Endodermal cell (in vitro differentiated cells): ENCODE measurements around the gene FCF1. TPM values are rescaled to one million over a fixed set of nuclear protein-coding genes. Genes with fewer than 3 reads are reported as not detected.

Experiments used
- DNase-seq: peaks from one replicate; pipeline ENCODE4 v3.0.0-alpha.2; 2017
- H3K27ac ChIP-seq: 2 replicates; pipeline ENCODE4 v1.5.1; 2013; ENCODE audit warnings: mild to moderate bottlenecking, low read depth, low read length, moderate library complexity
- H3K27me3 ChIP-seq: 2 replicates; pipeline ENCODE4 v1.6.1; 2013; ENCODE audit warnings: mild to moderate bottlenecking, low read length, moderate library complexity; ENCODE audit not compliant: insufficient read depth, control insufficient read depth, poor library complexity, severe bottlenecking
- H3K36me3 ChIP-seq: 2 replicates; pipeline ENCODE4 v1.7.0; 2013; ENCODE audit warnings: mild to moderate bottlenecking, low read length, moderate library complexity; ENCODE audit not compliant: control insufficient read depth, insufficient read depth
- H3K4me1 ChIP-seq: one replicate; pipeline ENCODE4 v1.7.0; 2013; ENCODE audit warnings: low read length; ENCODE audit not compliant: control insufficient read depth, insufficient read depth
- H3K4me3 ChIP-seq: 2 replicates; pipeline ENCODE4 v1.5.1; 2013; ENCODE audit warnings: mild to moderate bottlenecking, low read length, moderate library complexity
- H3K9ac ChIP-seq: 2 replicates; pipeline ENCODE4 v1.6.1; 2013; ENCODE audit warnings: mild to moderate bottlenecking, low read length, moderate library complexity; ENCODE audit not compliant: poor library complexity, severe bottlenecking; ENCODE audit errors: extremely low read depth
- H3K9me3 ChIP-seq: 2 replicates; pipeline ENCODE4 v1.6.1; 2013; ENCODE audit warnings: mild to moderate bottlenecking, low read length, moderate library complexity; ENCODE audit not compliant: control insufficient read depth
- H3K27ac Mint-ChIP-seq: 2 replicates; pipeline ENCODE4 v1.8.0; 2020; ENCODE audit warnings: mixed read lengths
- H3K27me3 Mint-ChIP-seq: 2 replicates; pipeline ENCODE4 v1.8.0; 2021; ENCODE audit warnings: mild to moderate bottlenecking, mixed read lengths; ENCODE audit not compliant: insufficient read depth
- H3K36me3 Mint-ChIP-seq: 2 replicates; pipeline ENCODE4 v1.8.0; 2020; ENCODE audit warnings: low read depth, mixed read lengths
- H3K4me1 Mint-ChIP-seq: 2 replicates; pipeline ENCODE4 v1.8.0; 2020; ENCODE audit warnings: mixed read lengths
- H3K4me3 Mint-ChIP-seq: 2 replicates; pipeline ENCODE4 v1.8.0; 2020; ENCODE audit warnings: mild to moderate bottlenecking, moderate library complexity, mixed read lengths
- H3K9me3 Mint-ChIP-seq: 2 replicates; pipeline ENCODE4 v1.8.0; 2020; ENCODE audit warnings: mild to moderate bottlenecking, mixed read lengths
- CTCF ChIP-seq: fragments of 200-600 bp; sonication (generic); conservative IDR thresholded peaks from 2 replicates; pipeline ENCODE4 v1.5.0; 2021; ENCODE audit warnings: antibody characterized with exemption, mild to moderate bottlenecking
- WGBS, 2 experiments: methylation state at CpG; one replicate each; pipeline versions ENCODE4 v1.1.5 to v1.1.7; 2013; ENCODE audit warnings: missing lambda C conversion rate in 2 of 2, mixed read lengths in 1 of 2; ENCODE audit not compliant: insufficient coverage in 1 of 2, insufficient read length in 1 of 2; 5-methylcytosine and 5-hydroxymethylcytosine counted together
- total RNA-seq, 2 donors: library from RNA; stranded (reverse); fragmentation: NEBNext Ultra II Directional in 1 of 2; extraction: Animal tissue kit (Norgen Biotek cat#: 25700) in 1 of 2; gene quantifications; 2 replicates in 1 of 2; 3 replicates in 1 of 2; pipeline ENCODE4 v1.2.1, GENCODE V29; 2021

Gene FCF1
- total RNA-seq, 2 donors from 2014 or later, result 68.4 to 71.3 TPM

GRCh38 chr14:74675219-74675618, 37.7 kb upstream of the FCF1 start:
- TF ChIP-seq CTCF, result no peak
- Histone ChIP-seq H3K9ac (no peak overlapping the region), H3K4me3 (no peak overlapping the region), H3K27me3 (no peaks in the 10 kb centered on the region), H3K4me1 (no peaks in the 10 kb centered on the region), H3K9me3 (no peaks in the 10 kb centered on the region), H3K27ac (no peak overlapping the region), H3K36me3 (peaks cover 75% of the 10 kb centered on the region)
- H3K4me3 Mint-ChIP-seq, result no peak overlapping the region
- H3K36me3 Mint-ChIP-seq, result peaks cover 49% of the 10 kb centered on the region
- no peak for DNase-seq
- H3K4me1 Mint-ChIP-seq, result no peaks in the 10 kb centered on the region
- H3K27ac Mint-ChIP-seq, result no peak overlapping the region
- no peaks in the 10 kb centered on the region for H3K27me3 Mint-ChIP-seq
- no peaks in the 10 kb centered on the region for H3K9me3 Mint-ChIP-seq

- no peak for DNase-seq
- Mint-ChIP-seq H3K36me3 (peaks cover 46% of the 10 kb centered on the region), H3K4me3 (no peak overlapping the region), H3K9me3 (no peaks in the 10 kb centered on the region), H3K27me3 (no peaks in the 10 kb centered on the region), H3K27ac (peak overlapping the region; percentile 62), H3K4me1 (peaks cover 6% of the 10 kb centered on the region)
- Histone ChIP-seq H3K27ac (peak overlapping the region; percentile 24), H3K36me3 (peaks cover 72% of the 10 kb centered on the region), H3K27me3 (no peaks in the 10 kb centered on the region), H3K9ac (no peak overlapping the region), H3K9me3 (no peaks in the 10 kb centered on the region), H3K4me1 (no peaks in the 10 kb centered on the region), H3K4me3 (no peak overlapping the region)
- 93 to 97% methylated on average over 5 to 10 of the region's 10 CpGs for WGBS, 2 experiments
- TF ChIP-seq CTCF, result no peak
Observed at GRCh38 chr14:74682169-74682952, 30.6 kb upstream of the FCF1 start.

GRCh38 chr14:74683406-74683805, 29.5 kb upstream of the FCF1 start:
- no peak overlapping the region for H3K4me3 ChIP-seq
- 90 to 100% methylated on average over 3 of the region's 3 CpGs for WGBS, 2 experiments
- Mint-ChIP-seq H3K27ac (no peak overlapping the region), H3K9me3 (no peaks in the 10 kb centered on the region), H3K36me3 (peaks cover 51% of the 10 kb centered on the region), H3K4me3 (no peak overlapping the region), H3K27me3 (no peaks in the 10 kb centered on the region), H3K4me1 (peaks cover 6% of the 10 kb centered on the region)
- H3K9me3 ChIP-seq, result no peaks in the 10 kb centered on the region
- no peak for DNase-seq
- TF ChIP-seq CTCF, result no peak
- no peak overlapping the region for H3K27ac ChIP-seq
- H3K4me1 ChIP-seq, result no peaks in the 10 kb centered on the region
- H3K27me3 ChIP-seq, result no peaks in the 10 kb centered on the region
- H3K9ac ChIP-seq, result no peak overlapping the region
- H3K36me3 ChIP-seq, result peaks cover 69% of the 10 kb centered on the region
